ENCODE measurements around the gene ZNF254. TPM values are rescaled to one million over a fixed set of nuclear protein-coding genes. Genes with fewer than 3 reads are reported as not detected.

The ZNF254 gene
- total RNA-seq, 4 donors from 2014 or later = 9.9 to 23.3 (median 14.2) TPM

DNA sequence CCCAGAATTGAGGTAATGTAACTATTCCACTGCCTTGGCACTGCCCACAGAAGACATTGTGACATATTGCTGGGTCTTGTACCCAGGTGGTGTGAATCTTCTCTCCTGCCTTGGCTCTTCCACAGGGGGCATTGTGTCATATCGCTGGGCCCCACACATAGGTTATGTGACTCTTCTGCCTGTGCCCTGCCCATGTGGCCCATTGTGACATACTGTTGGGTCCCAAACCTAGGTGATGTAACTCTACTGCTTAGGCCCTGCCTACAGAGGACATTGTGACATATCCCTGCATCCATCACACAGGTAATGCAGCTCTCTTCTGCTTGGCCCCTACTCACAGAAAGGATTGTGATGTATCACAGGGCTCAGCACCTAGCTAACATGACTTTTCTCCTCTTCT lies 37.5 kb upstream of the ZNF254 start:
- 100% methylated on average over 1 of the region's 1 CpG for WGBS
- peaks cover 74% of the 10 kb centered on the region for H3K36me3 ChIP-seq
- no peak overlapping the region for H3K4me3 ChIP-seq
- DNase-seq (ENCODE audit: low spot score in 2 of 2) = no peak
- H3K9me3 ChIP-seq = no peaks in the 10 kb centered on the region
- no peak overlapping the region for H3K27ac ChIP-seq
- no peak for TF ChIP-seq POLR2AphosphoS5 (IDR thresholded peaks at IDR 0.05)
- TF ChIP-seq EP300 (IDR thresholded peaks at IDR 0.05) = no peak
- TF ChIP-seq CTCF (IDR thresholded peaks at IDR 0.05) = no peak
- TF ChIP-seq POLR2A (IDR thresholded peaks at IDR 0.05) = no peak
- peaks cover 5% of the 10 kb centered on the region for H3K4me1 ChIP-seq
- no peaks in the 10 kb centered on the region for H3K27me3 ChIP-seq

DNA sequence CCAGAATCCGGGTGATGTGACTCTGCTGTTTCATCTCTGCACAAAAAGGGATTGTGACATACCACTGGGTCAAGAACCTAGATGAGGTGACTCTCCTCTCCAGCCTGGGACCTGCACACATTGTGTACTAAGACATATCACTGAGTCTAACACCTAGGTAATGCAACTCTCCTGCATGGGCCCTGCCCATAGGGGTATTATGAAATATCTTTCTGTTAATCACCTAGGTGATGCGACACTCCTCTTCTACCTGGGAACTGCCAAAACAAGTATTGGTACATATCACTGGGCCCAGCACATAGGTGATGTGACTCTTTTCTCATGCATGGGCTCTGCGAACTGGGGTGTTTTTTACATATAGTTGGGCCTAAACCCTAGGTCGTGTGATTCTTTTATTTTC lies 35.5 kb upstream of the ZNF254 start:
- TF ChIP-seq CTCF (IDR thresholded peaks at IDR 0.05) (no peak), POLR2AphosphoS5 (IDR thresholded peaks at IDR 0.05) (no peak), POLR2A (IDR thresholded peaks at IDR 0.05) (no peak), EP300 (IDR thresholded peaks at IDR 0.05) (no peak)
- H3K36me3 ChIP-seq = peaks cover 86% of the 10 kb centered on the region
- peak overlapping the region; percentile 3 for H3K27ac ChIP-seq
- peaks cover 8% of the 10 kb centered on the region for H3K4me1 ChIP-seq
- H3K9me3 ChIP-seq = no peaks in the 10 kb centered on the region
- H3K4me3 ChIP-seq = no peak overlapping the region
- no peak for DNase-seq (ENCODE audit: low spot score in 2 of 2)
- 80% methylated on average over 4 of the region's 4 CpGs for WGBS
- no peaks in the 10 kb centered on the region for H3K27me3 ChIP-seq

DNA sequence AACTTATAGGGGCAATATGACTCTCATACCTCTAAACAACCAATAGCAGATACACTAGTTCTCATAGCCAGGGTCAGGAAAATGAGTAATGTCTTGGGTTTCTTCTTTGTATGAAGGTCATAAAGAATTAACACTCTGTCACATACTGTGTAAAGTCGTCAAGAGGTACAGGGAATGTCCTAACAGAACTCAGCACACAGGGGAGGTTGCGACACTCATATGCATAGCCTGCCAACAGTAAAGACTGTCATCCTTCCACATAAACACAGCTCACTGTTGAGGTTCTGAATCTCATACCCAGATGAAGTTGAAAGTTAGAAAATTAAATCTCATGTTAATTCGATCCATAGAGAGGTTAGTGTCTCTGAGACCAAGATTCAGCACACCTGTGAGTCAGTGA lies 34.2 kb upstream of the ZNF254 start:
- H3K27ac ChIP-seq = no peak overlapping the region
- TF ChIP-seq CTCF (IDR thresholded peaks at IDR 0.05) (no peak), POLR2AphosphoS5 (IDR thresholded peaks at IDR 0.05) (no peak), POLR2A (IDR thresholded peaks at IDR 0.05) (no peak), EP300 (IDR thresholded peaks at IDR 0.05) (no peak)
- WGBS = 77% methylated on average over 3 of the region's 3 CpGs
- peaks cover 80% of the 10 kb centered on the region for H3K36me3 ChIP-seq
- H3K4me3 ChIP-seq = no peak overlapping the region
- H3K9me3 ChIP-seq = no peaks in the 10 kb centered on the region
- H3K4me1 ChIP-seq = peaks cover 8% of the 10 kb centered on the region
- DNase-seq (ENCODE audit: low spot score in 2 of 2) = no peak
- H3K27me3 ChIP-seq = no peaks in the 10 kb centered on the region

DNA sequence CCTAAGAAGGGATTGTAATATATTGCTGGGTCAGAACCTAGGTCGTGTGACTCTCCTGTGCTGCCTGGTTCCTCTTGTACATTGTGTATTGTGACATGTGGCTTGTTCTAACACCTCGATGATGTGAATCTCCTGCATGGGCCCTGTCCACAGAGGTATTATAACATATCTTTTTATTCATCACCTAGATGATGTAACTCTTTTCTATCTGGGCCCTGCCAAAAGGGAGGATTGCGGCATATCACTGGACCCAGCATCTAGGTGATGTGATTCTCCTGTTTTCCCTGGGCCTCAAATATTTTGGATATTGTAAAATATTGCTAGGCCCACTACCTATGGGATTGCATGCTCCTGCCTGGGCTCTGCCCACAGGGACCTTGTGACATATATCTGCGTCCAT lies 33.4 kb upstream of the ZNF254 start:
- 76% methylated on average over 4 of the region's 4 CpGs for WGBS

More for the DNA sequence above, 33.4 kb upstream of the ZNF254 start:
- Histone ChIP-seq H3K9me3 (no peaks in the 10 kb centered on the region), H3K4me1 (peaks cover 8% of the 10 kb centered on the region), H3K27ac (peak overlapping the region; percentile 25), H3K36me3 (peaks cover 80% of the 10 kb centered on the region), H3K4me3 (no peak overlapping the region), H3K27me3 (no peaks in the 10 kb centered on the region)
- no peak for DNase-seq (ENCODE audit: low spot score in 2 of 2)
- TF ChIP-seq CTCF (IDR thresholded peaks at IDR 0.05) (no peak), EP300 (IDR thresholded peaks at IDR 0.05) (no peak)
